GM21367 (cell line): ENCODE measurements around the gene RAB12.

ENCODE experiments used
- ATAC-seq: cut with Tn5 transposase; IDR thresholded peaks from one replicate; pipeline ENCODE4 v1.9.1; 2021; ENCODE audit not compliant: unreplicated experiment

The RAB12 gene

DNA sequence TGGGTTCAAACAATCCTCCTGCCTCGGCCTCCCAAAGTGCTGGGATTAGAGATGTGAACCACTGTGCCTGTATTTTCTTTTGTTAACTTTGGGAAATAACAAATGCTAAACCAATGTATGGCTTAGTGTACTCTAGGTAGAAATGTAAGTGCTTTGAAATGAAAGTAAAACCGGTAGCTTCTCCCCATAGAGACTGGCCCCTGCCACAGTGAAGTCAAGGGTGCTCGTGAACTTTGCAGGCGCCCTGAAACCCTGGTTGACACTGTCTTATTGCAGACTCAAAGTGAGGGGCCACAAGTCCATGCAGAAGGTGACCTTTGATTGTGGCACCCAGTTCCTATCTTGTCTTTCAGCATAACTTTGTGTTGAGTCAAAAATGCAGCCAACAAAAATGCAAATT lies 72.0 kb downstream of the RAB12 start:
- ATAC-seq = no peak

DNA sequence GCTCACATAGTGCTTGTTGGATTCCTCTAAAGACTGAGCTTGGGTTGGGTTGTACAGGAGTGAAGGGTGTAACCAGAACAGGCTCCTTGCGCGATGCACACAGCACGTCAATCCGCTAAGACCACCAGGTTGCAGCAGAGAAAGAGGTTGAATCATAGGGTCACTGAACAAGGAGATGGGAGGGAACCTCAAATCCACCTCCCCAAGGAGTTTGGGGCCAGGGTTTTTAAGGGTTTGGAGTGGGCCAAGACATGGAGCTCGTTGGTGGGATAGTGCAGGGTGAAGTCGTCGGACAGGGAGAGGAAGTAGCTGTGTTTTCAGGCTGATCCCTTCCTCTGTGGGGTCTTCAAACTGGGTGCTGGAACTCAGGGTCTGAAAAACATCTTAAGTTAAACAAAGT lies 75.3 kb downstream of the RAB12 start:
- no peak for ATAC-seq

DNA sequence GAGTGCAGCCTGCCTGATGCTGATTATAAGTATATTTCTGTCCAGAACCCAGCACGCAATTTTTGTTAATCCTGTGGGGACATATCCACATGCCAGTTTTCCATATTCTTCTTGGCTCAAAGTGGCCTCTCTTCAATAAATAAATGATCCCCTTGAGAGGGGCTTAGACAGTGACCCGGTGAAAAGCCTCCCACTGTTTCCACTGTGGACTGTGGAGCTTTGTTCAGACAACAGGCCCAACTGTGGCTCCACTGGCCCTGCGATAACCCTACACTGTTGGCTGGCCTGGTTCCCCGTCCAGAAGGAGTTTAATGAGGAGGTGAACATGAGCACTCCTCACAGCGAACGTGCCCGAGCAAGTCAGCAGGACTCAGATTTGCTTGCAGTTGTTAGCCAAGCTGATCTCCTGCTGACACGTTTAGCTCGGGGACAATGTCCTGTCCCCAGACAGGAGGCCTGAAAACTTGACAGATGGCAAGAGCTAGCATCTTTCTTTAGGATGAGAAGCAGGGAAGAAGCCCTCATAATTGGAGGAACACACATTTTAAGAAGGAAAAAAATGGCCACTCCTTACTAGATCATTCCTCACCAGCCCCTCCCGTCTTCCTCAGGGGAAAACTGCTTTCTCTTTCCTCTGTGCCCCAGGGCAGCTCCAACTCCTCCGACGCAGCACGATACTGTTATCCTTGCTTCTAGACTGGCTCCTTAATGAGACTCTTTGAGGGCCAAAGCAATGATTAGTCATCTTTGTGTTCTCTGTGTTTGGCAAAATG lies 76.1 kb downstream of the RAB12 start:
- no peak for ATAC-seq

DNA sequence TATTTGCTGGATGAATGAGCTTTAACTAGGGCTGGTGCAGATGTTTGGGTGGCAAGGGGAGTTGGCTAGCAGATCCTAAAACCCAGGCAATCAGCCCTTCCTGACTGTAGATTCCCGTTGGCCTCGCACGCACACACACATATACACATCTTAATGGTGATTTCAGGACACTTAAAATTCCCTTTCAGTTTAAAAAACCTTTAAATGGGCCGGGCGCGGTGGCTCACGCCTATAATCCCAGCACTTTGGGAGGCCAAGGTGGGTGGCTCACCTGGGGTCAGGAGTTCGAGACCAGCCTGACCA lies 76.6 kb downstream of the RAB12 start:
- ATAC-seq = no peak

DNA sequence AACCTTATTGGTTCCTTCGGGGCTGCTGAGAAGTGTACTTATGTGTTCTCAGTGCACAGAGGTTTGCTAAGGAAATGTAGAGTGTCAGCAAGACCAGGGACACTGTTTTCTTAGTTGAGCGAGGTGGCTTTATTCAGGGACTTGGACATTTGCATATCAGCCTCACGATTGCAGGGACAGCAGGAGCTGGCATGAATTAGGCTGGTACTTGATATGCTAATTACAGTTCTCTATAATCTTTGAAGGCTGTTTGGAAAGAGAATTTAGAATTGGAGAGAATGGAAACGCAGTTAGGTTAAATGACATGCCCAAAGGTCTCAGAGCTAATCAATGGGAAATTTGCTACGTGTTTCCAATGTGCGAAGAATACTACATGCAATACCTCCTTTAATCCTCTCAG lies 77.4 kb downstream of the RAB12 start:
- ATAC-seq = no peak

DNA sequence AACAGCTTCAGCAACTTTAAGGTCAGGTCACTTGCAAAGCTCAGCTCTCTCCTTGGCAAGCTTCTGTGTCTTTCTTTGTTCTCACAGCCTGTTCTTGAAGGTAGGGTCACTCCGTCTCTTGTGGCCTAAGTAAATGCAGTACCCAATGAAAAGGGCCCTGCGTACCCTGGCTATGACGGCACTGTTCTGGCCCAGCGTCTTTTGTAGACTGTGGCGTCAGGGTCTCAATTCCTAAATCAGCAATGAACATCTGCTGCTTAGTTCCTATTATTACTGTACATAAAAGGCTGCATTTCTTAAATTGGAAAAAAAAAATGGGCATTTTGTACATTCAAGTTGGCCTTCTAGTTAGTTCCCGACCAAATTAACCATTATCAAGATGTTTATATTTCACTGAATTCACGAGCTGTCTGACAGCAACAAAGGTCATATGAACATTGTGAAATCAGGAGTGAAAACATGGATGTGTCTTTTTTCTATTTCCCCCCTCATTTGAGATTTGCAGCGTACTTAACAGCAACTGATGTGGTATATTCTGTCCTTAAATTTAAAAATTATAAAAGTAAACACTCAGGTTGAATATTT lies 79.1 kb downstream of the RAB12 start:
- ATAC-seq = no peak

DNA sequence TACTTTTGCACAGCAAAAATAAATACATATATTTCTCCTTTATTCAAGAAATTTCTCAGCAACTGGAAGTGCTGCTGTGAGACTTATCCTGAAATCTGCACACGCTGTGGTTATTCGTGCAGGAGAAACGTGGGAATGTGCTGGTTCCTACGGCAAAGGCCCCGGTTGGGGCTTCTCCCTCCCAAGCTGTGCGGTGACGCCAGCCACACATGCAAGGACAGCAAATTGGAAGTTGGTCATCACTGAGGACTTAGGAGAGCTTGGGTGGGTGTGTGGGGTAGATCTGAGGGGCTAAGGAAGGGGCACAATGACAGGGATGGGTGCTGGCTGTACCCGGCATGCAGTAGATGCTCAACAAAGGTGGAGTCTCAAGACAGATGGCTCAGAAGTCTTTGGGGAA lies 79.6 kb downstream of the RAB12 start:
- ATAC-seq = no peak
